ENCODE results near the gene TMEM132A.

GRCh38 chr11:60959431-60959830 lies 35.2 kb downstream of the TMEM132A start:
- TF ChIP-seq EZH2 (IDR thresholded peaks at IDR 0.05) (no peak), POLR2AphosphoS5 (IDR thresholded peaks at IDR 0.05; ENCODE audit: borderline replicate concordance, low read depth, low read length) (no peak)

All from SK-N-MC (cell line).